Lung (tissue), 12 donors: ENCODE results near the gene NINL. TPM values are rescaled to one million over a fixed set of nuclear protein-coding genes. Genes with fewer than 3 reads are reported as not detected.
"Not testable (repeated sequence)": the region's sequence is repeated elsewhere in the genome, so short reads cannot be mapped to it uniquely, and the experiment has no call there.

ENCODE experiments used
- ATAC-seq: fragments of 200-7000 bp; cut with Tn5 transposase; one replicate; pipeline ENCODE4 v1.9.1; 2020; ENCODE audit warnings: moderate number of reproducible peaks; ENCODE audit not compliant: insufficient read depth, low FRiP score
- DNase-seq, 3 donors: peaks; one replicate each; pipeline ENCODE4 v3.0.0-alpha.2; 2013 to 2017
- H3K27ac ChIP-seq, 2 donors: one replicate each; pipeline ENCODE4 v1.5.1; 2013; ENCODE audit warnings: mild to moderate bottlenecking in 2 of 2, moderate library complexity in 2 of 2, control low read depth in 1 of 2, inconsistent platforms in 1 of 2, low read depth in 1 of 2, low read length in 1 of 2
- H3K27me3 ChIP-seq, 3 donors: one replicate each; pipeline ENCODE4 v1.5.1; 2013; ENCODE audit warnings: low read length in 2 of 3; ENCODE audit not compliant: control insufficient read depth in 3 of 3, insufficient read depth in 3 of 3
- H3K36me3 ChIP-seq, 4 donors: one replicate each; pipeline ENCODE4 v1.5.1; 2013; ENCODE audit warnings: low read length in 4 of 4, mild to moderate bottlenecking in 1 of 4, moderate library complexity in 1 of 4; ENCODE audit not compliant: control insufficient read depth in 4 of 4, insufficient read depth in 4 of 4
- H3K4me1 ChIP-seq, 5 donors: one replicate each; pipeline ENCODE4 v1.5.1; 2013; ENCODE audit warnings: low read length in 5 of 5, mild to moderate bottlenecking in 2 of 5, moderate library complexity in 1 of 5; ENCODE audit not compliant: control insufficient read depth in 5 of 5, insufficient read depth in 5 of 5
- H3K4me3 ChIP-seq: one replicate; pipeline ENCODE4 v1.5.1; 2013; ENCODE audit warnings: mild to moderate bottlenecking, control low read depth, moderate library complexity
- H3K9ac ChIP-seq, 2 donors: one replicate each; pipeline ENCODE4 v1.5.1; 2013; ENCODE audit warnings: low read length in 2 of 2, control low read depth in 1 of 2; ENCODE audit not compliant: insufficient read depth in 1 of 2
- H3K9me3 ChIP-seq, 4 donors: one replicate each; pipeline ENCODE4 v1.5.1; 2013; ENCODE audit warnings: low read length in 3 of 4, mild to moderate bottlenecking in 1 of 4, moderate library complexity in 1 of 4; ENCODE audit not compliant: control insufficient read depth in 4 of 4, insufficient read depth in 3 of 4
- CTCF ChIP-seq: IDR thresholded peaks from 2 replicates; pipeline ENCODE4 v1.5.1; 2012; ENCODE audit warnings: mild to moderate bottlenecking; ENCODE audit errors: control extremely low read depth, extremely low read depth
- WGBS, 2 donors: extraction: QIAGEN DNeasy Blood & Tissue Kit; methylation state at CpG; one replicate each; pipeline ENCODE4 v1.1.7; 2013; 5-methylcytosine and 5-hydroxymethylcytosine counted together
- polyA plus RNA-seq, 2 donors: library from polyadenylated mRNA; stranded (reverse); fragments of 200-250 nt; gene quantifications; one replicate each; pipeline ENCODE4 v1.2.1, GENCODE V29; 2013
- total RNA-seq, 2 donors: library from RNA; depleted of rRNA in 1 of 2; stranded (reverse); fragments of >200 nt in 1 of 2; gene quantifications; one replicate each; pipeline ENCODE4 v1.2.1, GENCODE V29; 2014 to 2021
- donor health status: control.
- donor health status: control.
- donor health status: Bipolar disorder and iron deficiency.
- donor health status: healthy.
- donor health status: DM: yes; HTN: yes; CAD: no.

Gene NINL
- total and polyA plus RNA-seq, 4 donors, result 4.5 to 25.9 (median 12.0) TPM

- Histone ChIP-seq H3K27ac (no peak overlapping the region), H3K36me3 (no peaks in the 10 kb centered on the region), H3K9ac (no peak overlapping the region), H3K9me3 (peaks cover 0 to 3% (median 0%) of the 10 kb centered on the region in 4 donors), H3K4me1 (peaks cover 0 to 9% (median 6%) of the 10 kb centered on the region in 5 donors), H3K4me3 (no peak overlapping the region), H3K27me3 (no peaks in the 10 kb centered on the region)
- ATAC-seq (no peak), DNase-seq (no peak)
- WGBS, 2 donors, result 96 to 98% methylated on average over 7 of the region's 7 CpGs
- TF ChIP-seq CTCF, result no peak
These were observed 3.2 kb upstream of the NINL start for GRCh38 chr20:25588491-25588890.

- TF ChIP-seq CTCF, result no peak
- H3K4me3 ChIP-seq, result no peak overlapping the region
- no peak for ATAC-seq
- no peak for DNase-seq
- H3K36me3 ChIP-seq, result no peaks in the 10 kb centered on the region
- H3K4me1 ChIP-seq, result peaks cover 0 to 6% (median 2%) of the 10 kb centered on the region in 5 donors
- H3K27me3 ChIP-seq, result no peaks in the 10 kb centered on the region
- peaks cover 0 to 3% (median 0%) of the 10 kb centered on the region in 4 donors for H3K9me3 ChIP-seq
- 81 to 93% methylated on average over 5 of the region's 5 CpGs for WGBS, 2 donors
- H3K9ac ChIP-seq, result no peak overlapping the region
- no peak overlapping the region for H3K27ac ChIP-seq
These were observed 2.2 kb upstream of the NINL start for GRCh38 chr20:25587536-25587935.

GRCh38 chr20:25586877-25587276, 1.5 kb upstream of the NINL start:
- Histone ChIP-seq H3K36me3 (no peaks in the 10 kb centered on the region), H3K9me3 (peaks cover 0 to 3% (median 0%) of the 10 kb centered on the region in 4 donors), H3K9ac (no peak overlapping the region), H3K4me1 (peaks cover 0 to 6% (median 0%) of the 10 kb centered on the region in 5 donors), H3K27me3 (no peaks in the 10 kb centered on the region), H3K27ac (no peak overlapping the region), H3K4me3 (no peak overlapping the region)
- DNase-seq (no peak), ATAC-seq (no peak)
- WGBS, 2 donors, result 87 to 93% methylated on average over 11 of the region's 11 CpGs
- TF ChIP-seq CTCF, result no peak

- H3K27ac ChIP-seq, H3K9me3 ChIP-seq, ATAC-seq, H3K36me3 ChIP-seq, H3K27me3 ChIP-seq, H3K4me3 ChIP-seq, H3K9ac ChIP-seq, DNase-seq: not testable (repeated sequence)
- peaks cover 0 to 11% (median 5%) of the 10 kb centered on the region in 5 donors for H3K4me1 ChIP-seq
- 87 to 88% methylated on average over 7 of the region's 7 CpGs for WGBS, 2 donors
These were observed 1.7 kb downstream of the NINL start for GRCh38 chr20:25583607-25584006.
